GM12801 (cell line): ENCODE measurements around the gene SHBG.

Experiments
- CTCF ChIP-seq: IDR thresholded peaks from one replicate; pipeline ENCODE4 v1.5.1; 2011; ENCODE audit warnings: control low read depth; ENCODE audit not compliant: insufficient read length; ENCODE audit errors: extremely low read depth

The SHBG gene

GRCh38 chr17:7629939-7630571 lies at the start of gene SHBG:
SHBG (plus strand) TSS chr17:7630135; CDS start chr17:7630173, 38 bp downstream.
- no peak for TF ChIP-seq CTCF

- no peak for TF ChIP-seq CTCF
Observed at GRCh38 chr17:7580604-7581575, 49.0 kb upstream of the SHBG start.

GRCh38 chr17:7582396-7583252 lies 47.3 kb upstream of the SHBG start:
- TF ChIP-seq CTCF = no peak

GRCh38 chr17:7583253-7584109 lies 46.5 kb upstream of the SHBG start, which contains the start of gene MPDU1:
MPDU1 (plus strand) TSS chr17:7583852; CDS start chr17:7583863, 11 bp downstream.
- no peak for TF ChIP-seq CTCF

- no peak for TF ChIP-seq CTCF
Observed at GRCh38 chr17:7586673-7587419, 43.1 kb upstream of the SHBG start.

GRCh38 chr17:7587420-7588151 lies 42.3 kb upstream of the SHBG start:
- no peak for TF ChIP-seq CTCF
